HCT116 (cell line): ENCODE measurements around the gene HINT1. TPM values are rescaled to one million over a fixed set of nuclear protein-coding genes. Genes with fewer than 3 reads are reported as not detected.
"Not testable (repeated sequence)": the region's sequence is repeated elsewhere in the genome, so short reads cannot be mapped to it uniquely, and the experiment has no call there.

Experiments
- ATAC-seq: fragments of 200-7000 bp; cut with Tn5 transposase; 2 replicates; pipeline ENCODE4 v1.9.1; 2020; ENCODE audit warnings: mild to moderate bottlenecking, moderate library complexity
- BruUV-seq: library from RNA; stranded (reverse); fragments of 400-500 nt; replicated peaks from 2 replicates; lab custom pipeline; 2021; lab: Mats Ljungman, UMichigan
- CTCF ChIA-PET: fragments of 300-600 bp; sonication (Branson Sonifier 250); formaldehyde crosslinking; loops from one replicate; lab custom pipeline; 2021; ENCODE audit warnings: antibody characterized with exemption; lab: Charles Lee
- POLR2A ChIA-PET: fragments of 300-600, 350-600 bp; sonication (Branson Sonifier 250); formaldehyde crosslinking; loops from one replicate; lab custom pipeline; 2021; ENCODE audit warnings: antibody characterized with exemption; lab: Charles Lee
- RAD21 ChIA-PET, 2 experiments: fragments of 300-600 bp; sonication (Branson Sonifier 250); formaldehyde crosslinking; loops; one replicate each; lab custom pipeline; 2023; ENCODE audit warnings: low total read pairs in 2 of 2; ENCODE audit not compliant: uncharacterized antibody in 2 of 2, unreplicated experiment in 2 of 2, low non-redundant PET in 1 of 2; lab: Charles Lee
- DNase-seq: peaks from one replicate; pipeline ENCODE4 v3.0.0-alpha.2; 2010; ENCODE audit warnings: low read depth, low spot score
- H2AFZ ChIP-seq: fragments of 200-600 bp; shearing (Covaris generic), sonication (generic); 2 replicates; pipeline ENCODE4 v1.6.1; 2017; ENCODE audit warnings: low read depth, mixed run types, mixed read lengths, antibody characterized with exemption, low read length; ENCODE audit not compliant: poor library complexity, severe bottlenecking
- H3K27ac ChIP-seq: 2 replicates; pipeline ENCODE4 v1.5.1; 2012; ENCODE audit warnings: low read depth, low read length
- H3K27me3 ChIP-seq: fragments of 200-600 bp; sonication (generic); 2 replicates; pipeline ENCODE4 v1.6.1; 2016; ENCODE audit warnings: mixed run types, low read length, mixed read lengths; ENCODE audit not compliant: insufficient read depth
- H3K36me3 ChIP-seq, 2 experiments: fragments of 200-500 bp in 1 of 2; fragments of 200-600 bp in 1 of 2; sonication (Bioruptor generic) in 1 of 2; sonication (generic) in 1 of 2; 2 replicates each; pipeline versions ENCODE4 v1.5.1 to v1.6.1; 2014 to 2016; ENCODE audit warnings: low read length in 2 of 2, inconsistent platforms in 1 of 2, mixed read lengths in 1 of 2, mixed run types in 1 of 2; ENCODE audit not compliant: insufficient read depth in 2 of 2, control insufficient read depth in 1 of 2
- H3K4me1 ChIP-seq, 2 experiments: fragments of 200-600 bp in 1 of 2; sonication (generic) in 1 of 2; 2 replicates each; pipeline versions ENCODE4 v1.5.1 to v1.6.1; 2012 to 2017; ENCODE audit warnings: low read length in 2 of 2, inconsistent platforms in 1 of 2, mild to moderate bottlenecking in 1 of 2, mixed read lengths in 1 of 2, mixed run types in 1 of 2, moderate library complexity in 1 of 2; ENCODE audit not compliant: insufficient read depth in 2 of 2, control insufficient read depth in 1 of 2
- H3K4me2 ChIP-seq: fragments of 200-600 bp; sonication (generic); 2 replicates; pipeline ENCODE4 v1.6.1; 2017; ENCODE audit warnings: mixed run types, low read length, mixed read lengths
- H3K4me3 ChIP-seq, 2 experiments: fragments of 200-600 bp in 1 of 2; sonication (generic) in 1 of 2; replicated peaks in 1 of 2; 2 replicates each; pipeline ENCODE4 v1.5.1; 2011 to 2016; ENCODE audit warnings: low read length in 2 of 2, control low read depth in 1 of 2, low read depth in 1 of 2, mild to moderate bottlenecking in 1 of 2, mixed read lengths in 1 of 2, mixed run types in 1 of 2
- H3K79me2 ChIP-seq: fragments of 200-600 bp; sonication (generic); 2 replicates; pipeline ENCODE4 v1.6.1; 2017; ENCODE audit warnings: mild to moderate bottlenecking, mixed run types, low read length, moderate library complexity, mixed read lengths; ENCODE audit not compliant: insufficient read depth
- H3K9ac ChIP-seq: fragments of 200-600 bp; sonication (generic); 2 replicates; pipeline ENCODE4 v1.6.1; 2016; ENCODE audit warnings: low read length, mixed read lengths
- H3K9me2 ChIP-seq: fragments of 200-600 bp; sonication (generic), shearing (Covaris generic); 2 replicates; pipeline ENCODE4 v1.6.1; 2017; ENCODE audit warnings: mixed run types, mild to moderate bottlenecking, moderate library complexity; ENCODE audit not compliant: insufficient read depth
- H3K9me3 ChIP-seq, 2 experiments: fragments of 200-500 bp in 1 of 2; fragments of 200-600 bp in 1 of 2; sonication (Bioruptor generic) in 1 of 2; sonication (generic) in 1 of 2; 2 replicates each; pipeline ENCODE4 v1.6.1; 2014 to 2017; ENCODE audit warnings: low read length in 2 of 2, mixed read lengths in 2 of 2, inconsistent platforms in 1 of 2, low read depth in 1 of 2, mild to moderate bottlenecking in 1 of 2, mixed run types in 1 of 2, moderate library complexity in 1 of 2; ENCODE audit not compliant: control insufficient read depth in 1 of 2, insufficient read depth in 1 of 2
- H4K20me1 ChIP-seq: fragments of 200-600 bp; sonication (generic), shearing (Covaris generic); 2 replicates; pipeline ENCODE4 v1.6.1; 2017; ENCODE audit warnings: mixed run types, mild to moderate bottlenecking, moderate library complexity; ENCODE audit not compliant: insufficient read depth
- ATF3 ChIP-seq: IDR thresholded peaks from 2 replicates; pipeline ENCODE4 v1.6.1; 2012
- CBX3 ChIP-seq: IDR thresholded peaks from 2 replicates; pipeline ENCODE4 v1.6.1; 2012; ENCODE audit warnings: low read depth
- EZH2 ChIP-seq: fragments of 200-600 bp; sonication (generic); IDR thresholded peaks from 2 replicates; pipeline ENCODE4 v1.6.1; 2017; ENCODE audit warnings: antibody characterized with exemption, mixed run types
- FOSL1 ChIP-seq: IDR thresholded peaks from 2 replicates; pipeline ENCODE4 v1.6.1; 2012; ENCODE audit warnings: low read depth
- POLR2A ChIP-seq: IDR thresholded peaks from 2 replicates; pipeline ENCODE4 v1.7.0; 2011; ENCODE audit warnings: borderline replicate concordance; ENCODE audit not compliant: insufficient read depth, insufficient read length; ENCODE audit errors: extremely low read depth
- REST ChIP-seq: IDR thresholded peaks from 2 replicates; pipeline ENCODE4 v1.6.1; 2012; ENCODE audit warnings: low read depth
- SIN3A ChIP-seq: IDR thresholded peaks from 2 replicates; pipeline ENCODE4 v1.6.1; 2012; ENCODE audit warnings: low read depth
- YY1 ChIP-seq: IDR thresholded peaks from 2 replicates; pipeline ENCODE4 v1.6.1; 2011; ENCODE audit warnings: low read length, low read depth, moderate library complexity, mild to moderate bottlenecking; ENCODE audit not compliant: insufficient replicate concordance; ENCODE audit errors: extremely low read depth
- ZFX ChIP-seq: fragments of 450-650 bp; IDR thresholded peaks from 2 replicates; pipeline ENCODE4 v1.6.1; 2017
- intact Hi-C: fragments of 100-400 bp; cut with micrococcal nuclease; formaldehyde crosslinking; loops from 2 replicates; pipeline ENCODE4 v1.10.0; 2022
- total RNA-seq: library from RNA; stranded (reverse); gene quantifications from one replicate; pipeline ENCODE4 v1.2.1, GENCODE V29; 2021; ENCODE audit not compliant: unreplicated experiment

The HINT1 gene
- total RNA-seq, 1 experiment from 2014 or later, result 222 TPM

DNA sequence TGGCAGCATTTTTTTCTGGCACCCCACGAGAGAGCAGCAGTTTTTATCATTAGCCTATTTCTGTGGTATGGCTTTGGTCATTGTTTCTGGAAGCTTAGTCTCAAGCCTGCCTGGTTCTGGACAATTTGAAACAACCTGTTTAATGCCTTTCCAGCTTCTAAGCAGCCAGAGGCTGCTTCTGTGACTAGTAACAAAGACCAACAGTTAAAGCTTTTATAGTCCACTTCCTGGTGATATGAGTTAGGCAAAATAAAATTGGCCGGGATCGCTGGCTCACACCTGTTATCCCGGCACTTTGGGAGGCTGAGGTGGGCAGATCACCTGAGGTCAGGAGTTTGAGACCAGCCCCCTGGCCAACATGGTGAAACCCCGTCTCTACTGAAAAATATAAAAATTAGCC, 29.7 kb upstream of the HINT1 start (continued):
- TF ChIP-seq FOSL1, result no peak
- no peak for TF ChIP-seq CBX3
- no peak for TF ChIP-seq POLR2A
- no peak for TF ChIP-seq SIN3A
- TF ChIP-seq EZH2, result no peak
- no peak for TF ChIP-seq ATF3
- no peak for TF ChIP-seq REST
- TF ChIP-seq YY1, result no peak
- no peak for TF ChIP-seq ZFX

DNA sequence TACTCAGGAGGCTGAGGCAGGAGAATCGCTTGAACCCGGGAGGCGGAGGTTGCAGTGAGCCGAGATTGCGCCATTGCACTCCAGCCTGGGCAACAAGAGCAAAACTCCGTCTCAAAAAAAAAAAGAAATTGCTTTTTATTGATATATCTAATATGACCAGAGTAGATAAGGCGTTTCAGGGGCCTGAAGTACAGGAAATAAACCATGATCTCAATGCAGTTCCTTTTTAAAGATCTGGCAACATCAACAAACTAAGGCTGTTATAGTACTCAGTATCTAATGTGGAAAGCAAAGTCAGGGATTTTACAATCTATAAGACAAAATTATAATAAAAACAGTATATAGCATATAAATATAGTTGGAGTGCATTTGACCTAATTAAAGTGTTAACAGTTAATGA, 28.8 kb upstream of the HINT1 start:
- ATAC-seq, H4K20me1 ChIP-seq, intact Hi-C loops, H3K36me3 ChIP-seq, H3K9me2 ChIP-seq, H3K9me3 ChIP-seq, H3K27ac ChIP-seq, H3K79me2 ChIP-seq, CTCF ChIA-PET, H2AFZ ChIP-seq, H3K27me3 ChIP-seq, DNase-seq, H3K4me1 ChIP-seq, H3K4me3 ChIP-seq, BruUV-seq, POLR2A ChIA-PET, H3K9ac ChIP-seq, H3K4me2 ChIP-seq: not testable (repeated sequence)
- RAD21 ChIA-PET, result interaction anchor here in 1 of 2 experiments (0.7 kb wide), 1 partner anchor 66 kb away, joined by 6 read pairs; no protein-coding TSS in a partner anchor
